Adrenal gland (tissue), 5 donors: ENCODE measurements around the gene VIPR2.

ENCODE experiments used
- POLR2A ChIP-seq, 2 donors: fragments of 450-650 bp; IDR thresholded peaks; one replicate each; pipeline ENCODE4 v1.6.1; 2017; ENCODE audit warnings: antibody characterized with exemption in 2 of 2, mild to moderate bottlenecking in 2 of 2, moderate library complexity in 1 of 2
- TF ChIP-seq, protein P1 (sequence below), 6 experiments: fragments of 450-650 bp in 4 of 6; fragments of 200-600 bp in 2 of 6; sonication (generic) in 1 of 6; IDR thresholded peaks; 1 replicate in 5 of 6; 2 replicates in 1 of 6; pipeline versions ENCODE4 v1.5.1 to v1.8.0; 2016 to 2021; ENCODE audit warnings: antibody characterized with exemption in 6 of 6, mild to moderate bottlenecking in 2 of 6, moderate library complexity in 1 of 6
- donor health status: DM: no; HTN: no; CAD: no.

DNA sequence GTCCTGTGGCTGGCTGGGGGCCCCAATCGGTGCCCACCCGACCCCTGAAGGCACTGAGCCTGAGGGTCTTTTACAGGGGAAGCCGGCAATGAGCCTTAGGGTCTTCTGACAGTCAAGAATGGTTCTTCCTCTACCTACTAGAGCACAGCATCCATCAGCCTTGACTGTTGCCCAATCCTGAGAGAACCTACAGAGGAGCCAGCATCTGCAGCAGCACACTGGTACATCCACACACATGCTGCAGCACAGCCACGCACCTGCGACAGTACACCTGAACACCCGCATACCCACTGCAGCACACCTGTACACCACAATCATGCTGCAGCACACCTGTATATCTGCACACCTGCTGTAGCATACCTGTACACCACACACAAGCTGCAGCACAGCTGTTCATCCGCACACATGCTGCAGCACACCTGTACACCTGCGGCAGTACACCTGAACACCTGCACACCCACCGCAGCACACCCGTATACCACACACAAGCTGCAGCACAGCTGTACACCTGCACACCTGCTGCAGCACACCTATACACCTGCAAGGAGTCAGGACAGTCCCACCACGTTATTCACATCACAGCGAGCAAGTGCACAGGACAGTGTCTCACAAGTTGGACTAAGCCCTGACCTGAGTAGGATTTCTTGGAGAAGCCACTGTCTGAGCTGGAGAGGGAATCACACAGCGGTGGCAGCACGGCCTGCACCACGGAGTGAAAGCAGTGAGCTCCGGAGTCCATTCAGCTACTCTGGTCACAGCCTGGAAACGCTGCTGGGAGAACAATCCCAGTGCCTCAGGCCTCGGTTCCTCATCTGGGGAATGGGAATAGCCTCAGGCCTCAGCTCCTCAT lies 56.4 kb downstream of the VIPR2 start:
- TF ChIP-seq, protein P1, sequence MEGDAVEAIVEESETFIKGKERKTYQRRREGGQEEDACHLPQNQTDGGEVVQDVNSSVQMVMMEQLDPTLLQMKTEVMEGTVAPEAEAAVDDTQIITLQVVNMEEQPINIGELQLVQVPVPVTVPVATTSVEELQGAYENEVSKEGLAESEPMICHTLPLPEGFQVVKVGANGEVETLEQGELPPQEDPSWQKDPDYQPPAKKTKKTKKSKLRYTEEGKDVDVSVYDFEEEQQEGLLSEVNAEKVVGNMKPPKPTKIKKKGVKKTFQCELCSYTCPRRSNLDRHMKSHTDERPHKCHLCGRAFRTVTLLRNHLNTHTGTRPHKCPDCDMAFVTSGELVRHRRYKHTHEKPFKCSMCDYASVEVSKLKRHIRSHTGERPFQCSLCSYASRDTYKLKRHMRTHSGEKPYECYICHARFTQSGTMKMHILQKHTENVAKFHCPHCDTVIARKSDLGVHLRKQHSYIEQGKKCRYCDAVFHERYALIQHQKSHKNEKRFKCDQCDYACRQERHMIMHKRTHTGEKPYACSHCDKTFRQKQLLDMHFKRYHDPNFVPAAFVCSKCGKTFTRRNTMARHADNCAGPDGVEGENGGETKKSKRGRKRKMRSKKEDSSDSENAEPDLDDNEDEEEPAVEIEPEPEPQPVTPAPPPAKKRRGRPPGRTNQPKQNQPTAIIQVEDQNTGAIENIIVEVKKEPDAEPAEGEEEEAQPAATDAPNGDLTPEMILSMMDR (IDR thresholded peaks at IDR 0.05): no peak
- no peak for TF ChIP-seq POLR2A (IDR thresholded peaks at IDR 0.05)
